Lower lobe of right lung (tissue), 2 donors: ENCODE results near the gene OSM. TPM values are rescaled to one million over a fixed set of nuclear protein-coding genes. Genes with fewer than 3 reads are reported as not detected.
"Not testable (repeated sequence)": the region's sequence is repeated elsewhere in the genome, so short reads cannot be mapped to it uniquely, and the experiment has no call there.

Source experiments
- ATAC-seq, 2 donors: fragments of 200-7000 bp; cut with Tn5 transposase; one replicate each; pipeline ENCODE4 v1.9.1; 2020 to 2022; ENCODE audit warnings: mild to moderate bottlenecking in 2 of 2, moderate library complexity in 2 of 2
- DNase-seq: peaks from one replicate; pipeline ENCODE4 v3.0.0-alpha.2; 2020
- H3K27ac ChIP-seq: fragments of 200-600 bp; one replicate; pipeline ENCODE4 v1.8.0; 2022
- H3K27me3 ChIP-seq: fragments of 200-600 bp; one replicate; pipeline ENCODE4 v1.8.0; 2022; ENCODE audit warnings: low read depth
- H3K36me3 ChIP-seq: fragments of 200-600 bp; one replicate; pipeline ENCODE4 v1.8.0; 2022; ENCODE audit warnings: mild to moderate bottlenecking
- H3K4me1 ChIP-seq: fragments of 200-600 bp; one replicate; pipeline ENCODE4 v1.8.0; 2022
- H3K4me3 ChIP-seq: fragments of 200-600 bp; one replicate; pipeline ENCODE4 v1.8.0; 2022; ENCODE audit warnings: mild to moderate bottlenecking
- H3K9me3 ChIP-seq: fragments of 200-600 bp; one replicate; pipeline ENCODE4 v1.8.0; 2022
- CTCF ChIP-seq: fragments of 200-600 bp; IDR thresholded peaks from one replicate; pipeline ENCODE4 v1.8.0; 2022; ENCODE audit warnings: antibody characterized with exemption, mild to moderate bottlenecking
- intact Hi-C: fragments of 100-400 bp; cut with DNase I; formaldehyde crosslinking; loops from one replicate; pipeline ENCODE4 v1.11.0; 2022
- total RNA-seq: library from RNA; stranded (reverse); fragmentation: NEBNext Ultra II Directional; extraction: Animal tissue kit (Norgen Biotek cat#: 25700); gene quantifications from one replicate; pipeline ENCODE4 v1.2.1, GENCODE V29; 2021
- donor health status: DM: no; HTN: yes; CAD: no; lungs with severe emphysema.

Gene OSM
- total RNA-seq, 1 donor from 2014 or later: 1.1 TPM

DNA sequence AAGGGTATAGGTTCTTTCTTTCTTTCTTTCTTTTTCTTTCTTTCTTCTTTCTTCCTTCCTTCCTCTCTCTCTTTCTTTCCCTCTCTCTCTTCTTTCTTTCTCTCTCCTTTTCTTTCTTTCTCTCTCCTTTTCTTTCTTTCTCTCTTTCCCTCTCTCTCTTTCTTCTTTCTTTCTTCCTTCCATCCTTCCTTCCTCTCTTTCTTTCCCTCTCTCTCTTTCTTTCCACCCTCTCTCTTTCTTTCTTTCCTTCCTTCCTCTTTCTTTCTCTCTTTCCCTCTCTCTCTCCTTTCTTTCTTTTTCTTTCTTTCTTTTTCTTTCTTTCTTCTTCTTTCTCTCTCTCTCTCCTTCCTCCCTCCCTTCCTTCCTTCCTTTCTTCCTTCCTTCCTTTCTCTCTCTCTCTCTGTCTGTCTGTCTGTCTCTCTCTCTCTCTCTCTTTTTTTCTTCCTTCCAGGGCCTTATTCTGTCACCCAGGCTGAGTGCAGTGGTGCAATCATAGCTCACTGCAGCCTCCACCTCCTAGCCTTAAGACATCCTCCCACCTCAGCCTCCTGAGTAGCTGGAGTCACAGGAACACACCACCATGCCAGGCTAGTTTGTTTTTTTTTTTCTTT lies 46.9 kb downstream of the OSM start:
- no peaks in the 10 kb centered on the region for H3K9me3 ChIP-seq
- no peak overlapping the region for H3K27ac ChIP-seq
- DNase-seq (no peak), ATAC-seq (no peak)
- TF ChIP-seq CTCF: no peak
- H3K36me3 ChIP-seq: no peaks in the 10 kb centered on the region
- no peak overlapping the region for H3K4me3 ChIP-seq
- peaks cover 13% of the 10 kb centered on the region for H3K4me1 ChIP-seq
- peaks cover 5% of the 10 kb centered on the region for H3K27me3 ChIP-seq
- intact Hi-C loops: no loop called here

DNA sequence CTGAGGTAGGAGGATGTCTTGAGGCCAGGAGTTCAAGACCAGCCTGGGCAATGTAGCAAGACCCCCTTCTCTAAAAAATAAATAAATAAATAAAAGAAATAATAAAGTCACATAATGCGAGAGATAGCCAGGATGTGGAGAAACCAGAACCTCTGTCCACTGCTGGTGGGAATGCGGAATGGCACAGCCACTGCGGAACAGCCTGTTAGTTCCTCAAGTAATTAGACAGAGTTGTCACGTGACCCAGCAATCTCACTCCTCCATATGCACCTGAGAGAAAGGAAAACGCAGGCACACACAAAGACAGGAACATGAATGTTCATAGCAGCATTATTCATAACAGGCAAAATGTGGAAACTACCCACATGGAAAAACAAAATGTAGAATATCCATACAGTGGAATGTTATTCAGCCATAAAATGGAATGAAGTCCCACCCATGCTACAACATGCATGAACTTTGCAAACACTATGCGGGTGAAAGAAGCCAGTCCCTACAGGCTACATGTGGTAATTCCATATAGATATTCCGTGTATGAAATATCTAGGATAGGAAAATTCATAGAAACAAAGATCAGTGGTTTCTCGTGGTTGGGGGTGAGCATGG lies 47.5 kb downstream of the OSM start:
- H3K9me3 ChIP-seq: no peaks in the 10 kb centered on the region
- DNase-seq (no peak), ATAC-seq (no peak)
- intact Hi-C loops: no loop called here
- H3K4me3 ChIP-seq: no peak overlapping the region
- H3K4me1 ChIP-seq: peaks cover 13% of the 10 kb centered on the region
- no peak for TF ChIP-seq CTCF
- H3K36me3 ChIP-seq: no peaks in the 10 kb centered on the region
- peaks cover 5% of the 10 kb centered on the region for H3K27me3 ChIP-seq
- no peak overlapping the region for H3K27ac ChIP-seq

GRCh38 chr22:30217698-30218560 lies 48.7 kb downstream of the OSM start:
- Histone ChIP-seq H3K9me3 (no peaks in the 10 kb centered on the region), H3K4me1 (peaks cover 18% of the 10 kb centered on the region), H3K27me3 (no peaks in the 10 kb centered on the region), H3K36me3 (no peaks in the 10 kb centered on the region), H3K27ac (no peak overlapping the region), H3K4me3 (no peak overlapping the region)
- no peak for TF ChIP-seq CTCF
- ATAC-seq (no peak), DNase-seq (no peak)
- intact Hi-C loops: no loop called here

GRCh38 chr22:30216710-30217109 lies 49.9 kb downstream of the OSM start:
- intact Hi-C loops: no loop called here
- Histone ChIP-seq H3K4me1 (peaks cover 30% of the 10 kb centered on the region), H3K36me3 (no peaks in the 10 kb centered on the region), H3K27me3 (no peaks in the 10 kb centered on the region), H3K9me3 (no peaks in the 10 kb centered on the region), H3K27ac (no peak overlapping the region), H3K4me3 (no peak overlapping the region)
- DNase-seq (no peak), ATAC-seq (no peak)
- TF ChIP-seq CTCF: no peak

DNA sequence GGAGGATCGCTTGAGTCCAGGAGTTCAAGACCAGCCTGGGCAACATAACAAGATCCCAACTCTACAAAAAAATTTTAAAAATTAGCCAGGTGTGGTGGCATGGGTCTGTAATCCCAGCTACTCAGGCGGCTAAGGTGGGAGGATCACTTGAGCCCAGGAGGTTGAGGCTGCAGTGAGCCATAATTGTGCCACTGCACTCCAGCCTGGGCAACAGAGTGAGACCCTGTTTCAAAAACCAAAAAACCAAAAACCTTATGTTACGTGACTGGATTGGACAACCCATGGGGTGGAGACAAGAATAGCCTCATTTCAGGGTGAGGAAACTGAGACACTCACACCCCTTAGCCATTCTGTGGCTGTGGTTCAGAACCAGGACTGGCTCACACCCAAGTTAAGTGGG lies 50.4 kb downstream of the OSM start:
- intact Hi-C loops, H3K27ac ChIP-seq: not testable (repeated sequence)

More for the DNA sequence above, 50.4 kb downstream of the OSM start:
- not testable (repeated sequence) for DNase-seq, H3K9me3 ChIP-seq, H3K27me3 ChIP-seq, H3K4me3 ChIP-seq, H3K36me3 ChIP-seq, ATAC-seq
- H3K4me1 ChIP-seq: peaks cover 29% of the 10 kb centered on the region
